NK-92 treated with Interleukin-12 subunit alpha and Interleukin-12 subunit beta, amount 100 ng/mL, for 24 hours (cell line): ENCODE results near the gene PPARD.

ENCODE experiments used
- DNase-seq: peaks from one replicate; lab custom pipeline; 2025; lab: John Stamatoyannopoulos, UW

Gene PPARD

DNA sequence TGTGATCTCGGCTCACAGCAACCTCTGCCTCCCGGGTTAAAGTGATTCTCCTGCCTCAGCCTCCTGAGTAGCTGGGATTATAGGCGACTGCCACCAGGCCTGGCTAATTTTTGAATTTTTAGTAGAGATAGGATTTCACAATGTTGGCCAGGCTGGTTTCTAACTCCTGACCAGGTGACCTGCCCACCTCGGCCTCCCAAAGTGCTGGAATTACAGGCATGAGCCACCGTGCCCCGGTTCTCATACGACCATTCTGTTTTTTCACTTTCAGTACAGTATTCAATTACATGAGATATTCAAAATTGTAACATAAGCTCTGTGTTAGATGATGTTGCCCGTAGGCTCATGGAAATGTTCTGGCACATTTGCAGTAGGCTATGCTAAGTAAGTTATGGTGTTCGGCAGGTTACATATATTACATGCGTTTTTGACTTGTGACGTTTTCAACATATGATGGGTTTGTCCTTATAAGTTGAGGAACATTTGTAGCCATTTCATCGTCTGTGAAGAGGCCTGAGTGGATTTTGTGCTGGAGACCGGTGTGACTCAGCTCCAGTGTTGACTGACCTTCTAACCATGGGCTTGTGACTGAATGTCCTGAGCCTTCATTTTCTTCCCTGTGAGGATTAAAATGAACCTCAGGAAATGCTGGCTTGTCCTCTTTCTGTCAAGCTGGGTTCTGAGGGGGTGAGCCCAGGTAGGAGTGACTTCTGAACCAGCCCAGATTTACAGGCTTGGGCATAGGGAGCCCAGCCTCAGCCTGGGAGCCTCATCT lies 12.2 kb downstream of the PPARD start:
- DNase-seq = no peak

DNA sequence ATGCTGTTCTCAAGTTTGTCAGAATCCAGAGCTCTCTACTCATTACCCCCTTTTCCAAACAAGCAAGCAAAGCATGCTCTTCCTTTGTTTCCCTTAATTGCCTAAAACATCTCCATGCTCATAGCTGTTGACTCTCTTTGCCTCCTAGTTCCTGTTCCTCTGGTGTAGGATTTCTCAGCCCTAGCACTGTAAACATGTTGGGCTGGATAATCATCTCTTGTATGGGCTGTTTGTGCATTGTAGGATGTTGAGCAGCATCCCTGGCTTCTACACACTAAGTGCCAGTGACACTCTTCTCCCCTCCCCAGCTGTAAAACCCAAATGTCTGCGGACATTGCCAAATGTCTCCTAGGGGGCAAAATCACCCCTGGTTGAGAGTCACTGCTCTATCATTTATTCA lies 14.0 kb downstream of the PPARD start:
- no peak for DNase-seq

DNA sequence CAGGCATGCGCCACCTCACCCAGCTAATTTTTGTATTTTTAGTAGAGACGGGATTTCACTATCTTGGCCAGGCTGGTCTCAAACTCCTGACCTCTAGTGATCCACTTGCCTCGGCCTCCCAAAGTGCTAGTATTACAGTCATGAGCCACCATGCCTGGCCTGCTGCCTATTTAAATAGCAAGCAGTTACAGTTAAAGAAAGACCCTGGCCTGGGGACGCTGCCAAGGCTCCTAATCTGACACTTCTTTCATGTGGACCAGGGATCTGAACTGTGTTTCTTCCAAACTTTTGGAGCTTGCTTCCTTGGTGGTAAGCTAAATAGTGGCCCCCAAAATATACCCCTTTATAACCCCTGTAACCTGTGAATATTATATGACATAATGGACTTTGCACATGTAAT lies 15.3 kb downstream of the PPARD start:
- DNase-seq = no peak

DNA sequence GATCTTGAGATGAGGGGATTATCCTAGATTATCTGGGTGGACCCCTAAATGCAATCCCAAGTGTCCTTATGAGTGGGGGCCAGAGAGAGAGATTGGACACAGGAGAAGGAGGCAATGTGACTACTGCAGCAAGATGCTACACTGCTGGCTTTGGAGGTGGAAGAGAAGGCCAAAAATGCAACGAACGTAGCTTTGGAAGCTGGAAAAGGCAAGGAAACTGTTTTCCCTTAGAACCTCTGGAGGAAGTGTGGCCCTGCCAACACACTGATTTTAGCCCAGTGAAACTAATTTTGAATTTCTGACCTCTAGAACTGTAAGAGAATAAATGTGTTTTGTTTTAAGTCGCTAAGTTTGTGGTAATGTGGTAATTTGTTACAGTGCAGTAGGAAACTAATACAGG lies 15.7 kb downstream of the PPARD start:
- no peak for DNase-seq

DNA sequence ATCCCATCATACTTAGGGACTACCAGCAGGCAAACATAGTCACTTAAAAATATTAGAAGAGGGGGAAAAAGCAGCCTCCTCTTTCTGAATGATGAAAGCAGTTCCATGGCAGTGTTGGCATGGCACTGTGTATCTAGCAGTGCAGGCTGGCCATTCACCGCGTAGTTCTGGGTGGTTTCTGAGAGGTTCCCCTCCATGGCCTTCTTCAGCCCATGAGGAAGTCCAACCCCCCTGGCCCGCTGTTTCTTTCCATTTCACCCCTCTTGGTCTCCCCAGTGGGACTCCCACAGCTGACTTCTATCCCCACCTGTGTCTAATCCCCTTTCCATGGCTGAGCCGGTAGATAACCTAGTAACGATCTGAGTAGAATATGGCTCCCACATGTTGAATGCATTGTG lies 17.0 kb downstream of the PPARD start:
- DNase-seq = no peak

DNA sequence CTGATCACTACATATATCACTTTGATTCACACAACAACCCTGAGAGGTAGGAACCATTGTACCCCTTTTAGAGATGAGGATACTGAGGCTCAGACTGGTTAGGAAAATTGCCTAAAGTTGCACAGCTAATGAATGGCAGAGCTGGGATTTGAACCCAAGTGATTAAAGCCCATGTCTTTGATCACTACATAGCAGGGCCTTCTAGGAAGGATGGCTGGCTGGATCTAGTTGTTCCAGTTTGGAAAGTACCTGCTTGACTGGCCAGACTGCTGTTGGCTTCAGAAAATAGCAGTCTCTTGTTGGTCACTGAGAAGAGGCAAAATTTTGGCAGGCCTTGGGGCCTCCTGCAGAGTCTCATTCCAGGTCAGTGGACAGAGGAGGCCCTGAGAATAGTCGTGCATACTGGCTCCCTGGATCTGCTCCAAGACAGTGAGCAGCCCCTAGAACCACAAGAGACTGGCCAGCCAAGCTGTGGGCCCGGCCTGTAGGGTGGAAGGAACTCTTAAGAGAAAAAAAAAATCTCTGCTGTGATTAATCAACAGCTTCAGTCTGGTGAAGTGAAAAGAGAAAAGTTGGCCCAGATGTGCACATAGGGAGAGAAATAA lies 17.5 kb downstream of the PPARD start:
- DNase-seq = no peak

DNA sequence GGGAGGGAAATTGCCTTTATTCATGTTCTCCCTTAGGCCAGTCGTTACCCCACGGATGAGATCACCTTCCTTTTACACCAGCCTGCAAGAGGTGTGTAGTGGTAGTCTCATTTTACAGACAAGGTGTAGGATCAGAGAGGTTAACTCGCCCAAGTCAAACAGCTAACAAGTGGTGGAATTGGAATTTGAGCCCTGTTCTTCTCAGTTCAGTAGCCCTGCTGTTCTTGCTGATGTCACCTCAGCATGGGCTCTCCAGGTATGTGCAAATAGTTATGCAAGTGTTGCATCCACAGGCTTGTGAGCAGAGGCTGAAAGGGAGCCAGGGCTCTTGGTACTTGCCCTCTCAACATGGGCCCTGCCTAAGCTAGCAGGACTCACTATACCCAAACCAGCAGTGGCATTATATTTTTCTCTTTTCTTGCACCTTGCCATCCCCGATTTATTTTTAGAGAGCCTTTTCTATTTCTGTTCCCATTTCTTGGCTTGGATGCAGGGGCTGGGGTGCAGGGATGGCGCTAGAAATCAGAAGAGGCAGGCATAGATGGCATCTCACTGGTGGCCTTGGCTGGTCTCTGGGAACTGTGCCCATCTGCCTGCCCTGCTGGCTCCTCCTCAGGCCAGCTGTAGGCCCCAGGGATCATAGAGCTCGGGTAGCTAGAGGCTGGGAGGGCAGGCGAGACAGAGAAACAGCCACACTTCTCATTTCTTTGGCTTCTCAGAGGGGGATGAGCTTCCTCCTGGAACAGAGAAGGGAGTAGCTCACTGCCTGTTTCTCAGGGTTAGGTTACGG lies 18.2 kb downstream of the PPARD start:
- DNase-seq = no peak

DNA sequence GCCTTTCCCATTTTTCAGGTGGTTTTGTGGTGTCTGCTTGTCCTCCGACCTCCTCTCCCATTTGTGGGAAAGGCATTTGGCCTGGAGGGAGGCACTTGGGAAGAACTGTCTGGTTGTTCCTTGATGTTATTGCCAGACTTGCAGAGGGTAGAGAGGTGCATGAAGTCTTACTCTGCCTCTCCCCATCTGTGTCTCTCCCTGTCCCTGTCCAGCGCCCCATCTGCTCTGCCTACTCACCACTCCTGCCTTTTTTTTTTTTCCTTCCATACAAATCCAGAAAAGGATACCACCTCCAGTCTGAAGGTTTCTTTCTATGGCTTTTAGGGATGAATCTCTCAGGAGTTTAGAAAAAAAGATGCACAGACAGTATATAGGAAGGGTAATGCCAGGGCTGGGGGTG lies 19.8 kb downstream of the PPARD start:
- DNase-seq = no peak

DNA sequence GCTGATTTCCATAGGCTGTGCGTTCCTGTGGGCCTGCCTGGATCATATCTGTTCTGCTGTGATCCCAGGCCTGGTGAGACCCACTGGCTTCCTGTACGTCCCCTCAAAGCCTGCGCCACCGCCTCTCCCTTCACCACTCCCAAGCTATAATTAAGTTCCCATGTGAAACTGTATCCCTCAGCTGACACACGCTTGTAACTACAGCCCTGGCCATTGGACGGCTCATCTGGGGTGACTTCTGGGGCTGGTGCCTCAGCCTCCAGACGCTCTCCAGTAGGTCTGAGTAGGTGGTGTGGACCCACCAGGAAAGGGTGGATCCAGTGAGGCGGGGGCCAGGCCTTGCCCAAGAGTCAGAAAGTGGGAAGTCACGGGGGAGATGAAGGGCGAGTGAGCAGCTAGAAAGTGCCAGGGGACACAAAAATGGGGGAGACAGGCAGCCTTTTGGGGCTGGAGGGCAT lies 21.0 kb downstream of the PPARD start:
- no peak for DNase-seq

DNA sequence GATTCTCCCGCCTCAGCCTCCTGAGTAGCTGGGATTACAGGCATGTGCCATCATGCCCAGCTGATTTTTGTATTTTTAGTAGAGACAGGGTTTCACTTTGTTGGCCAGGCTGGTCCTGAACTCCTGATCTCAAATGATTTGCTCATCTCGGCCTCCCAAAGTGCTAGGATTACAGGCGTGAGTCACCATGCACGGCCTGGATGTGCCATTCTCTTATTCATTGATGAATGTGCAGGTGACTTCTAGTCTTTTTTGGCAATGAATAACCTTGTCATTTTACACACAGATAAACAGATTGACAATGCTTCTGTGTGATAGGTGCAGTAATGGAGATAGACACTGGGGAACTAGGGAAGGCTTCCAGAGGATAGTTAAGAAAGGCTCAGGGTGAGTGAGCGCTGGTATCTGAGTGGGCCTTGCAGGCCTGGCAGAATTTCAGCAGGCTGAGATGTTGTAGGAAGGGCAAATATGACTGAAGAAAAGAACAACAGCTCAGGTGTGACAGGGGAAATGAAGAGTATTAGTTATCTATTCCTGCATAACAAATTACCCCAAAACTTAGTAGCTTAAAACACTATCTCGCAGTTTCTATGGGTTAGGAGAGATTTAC lies 23.3 kb downstream of the PPARD start:
- no peak for DNase-seq

DNA sequence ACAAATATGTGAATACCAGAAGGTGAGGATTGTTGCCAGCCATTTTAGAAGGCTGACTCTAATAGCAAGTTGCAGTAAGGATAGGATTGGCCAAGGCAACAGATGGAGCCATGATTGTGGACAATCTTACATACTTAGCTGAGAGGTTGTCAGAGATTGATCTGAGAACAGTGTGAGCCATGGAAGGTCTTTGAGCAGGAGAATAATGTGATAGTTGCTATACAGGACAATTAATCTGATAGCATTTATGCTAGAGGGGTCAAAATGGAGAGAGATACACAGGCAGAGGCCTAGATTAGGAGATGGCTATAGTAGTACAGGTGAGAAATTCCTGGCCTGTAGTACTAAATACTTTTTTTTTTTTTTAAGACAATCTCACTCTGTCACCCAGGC lies 23.8 kb downstream of the PPARD start:
- no peak for DNase-seq

DNA sequence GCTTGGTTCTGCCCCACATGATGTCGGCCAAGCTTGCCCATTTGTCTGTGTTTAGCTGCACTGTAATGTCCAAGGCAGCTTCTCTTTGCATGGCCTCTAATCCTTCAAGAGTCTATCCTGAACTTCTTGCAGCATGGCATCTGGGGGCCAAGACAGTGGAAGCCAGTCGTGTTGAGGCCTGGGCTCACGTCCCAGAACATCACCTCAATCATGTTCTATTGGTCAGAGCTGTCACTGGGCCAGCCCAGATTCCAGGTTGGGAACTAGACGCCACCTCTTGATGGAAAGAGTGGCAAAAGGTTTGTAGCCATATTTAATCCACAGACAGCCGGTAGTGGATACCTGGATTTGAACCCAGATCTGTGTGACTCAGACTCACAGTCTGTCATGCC lies 25.3 kb downstream of the PPARD start:
- DNase-seq = no peak

DNA sequence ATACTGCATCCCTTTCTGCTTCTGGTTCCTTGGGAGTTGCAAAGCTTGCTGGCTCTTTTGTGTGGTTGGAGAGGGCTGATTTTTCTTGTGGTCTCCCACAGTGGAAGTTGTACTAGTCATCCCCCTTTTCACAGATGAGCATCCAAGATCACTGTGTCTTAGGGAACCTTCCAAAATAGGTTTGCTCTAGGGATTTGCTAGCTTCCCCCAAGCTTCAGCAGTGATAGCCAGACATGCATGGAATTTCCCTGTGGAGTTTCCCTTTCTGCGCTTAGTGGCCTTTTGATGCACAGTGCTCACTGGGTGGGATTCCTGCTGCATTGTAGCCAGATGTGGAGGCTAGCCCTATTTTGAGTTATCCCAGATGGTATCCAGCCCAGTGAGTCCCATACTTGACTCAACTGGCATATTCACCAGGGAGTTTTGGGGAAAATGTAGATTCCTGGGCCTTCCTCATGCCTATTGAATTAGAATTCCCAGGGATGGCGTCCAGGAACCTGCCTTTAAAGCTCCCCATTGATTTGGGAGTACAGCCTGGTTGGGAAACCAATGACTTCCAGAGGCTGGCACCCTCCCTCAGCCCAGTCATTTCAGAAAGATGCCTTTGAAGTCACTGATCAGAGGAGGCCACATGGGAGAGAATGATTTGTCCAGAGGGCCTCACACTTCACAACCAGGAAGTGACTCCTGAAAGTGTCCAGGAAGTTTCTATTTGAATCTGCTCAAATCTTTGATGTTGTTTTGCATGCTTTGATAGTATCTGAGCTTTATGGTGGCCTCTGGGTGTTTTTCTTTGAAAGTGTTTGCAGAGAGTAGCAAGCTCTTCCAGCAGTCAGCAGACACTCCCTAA lies 25.9 kb downstream of the PPARD start:
- no peak for DNase-seq

DNA sequence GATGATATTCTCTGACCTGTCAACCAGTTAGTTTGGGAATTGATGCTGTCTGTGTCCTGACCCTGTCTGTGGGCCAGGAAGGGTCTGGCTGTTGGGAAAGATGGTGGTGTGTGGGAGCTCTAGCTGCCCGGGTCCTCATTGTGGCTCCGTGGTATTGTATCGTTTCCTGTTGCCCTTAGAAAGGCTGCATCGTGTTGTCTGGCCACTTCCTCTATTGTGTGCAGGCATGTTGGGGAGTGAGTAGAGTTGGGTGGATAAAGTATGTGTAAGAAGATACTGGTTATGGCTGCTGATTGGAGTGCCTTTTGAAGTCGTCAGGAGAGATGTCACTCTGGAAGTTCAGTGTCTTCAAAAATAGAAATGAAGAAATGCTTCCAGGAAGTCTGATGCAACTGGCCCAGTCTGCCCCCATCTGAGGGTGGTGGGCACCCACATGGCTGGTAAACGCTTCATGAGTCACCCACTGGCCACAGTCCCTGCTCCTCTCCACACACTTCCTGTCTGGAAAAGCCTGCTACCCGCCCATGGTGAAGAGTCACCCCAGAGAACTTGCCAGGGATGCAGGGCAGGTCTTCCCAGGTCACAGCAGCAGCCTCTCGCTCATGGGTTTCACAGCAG lies 27.9 kb downstream of the PPARD start:
- DNase-seq = peak; percentile 64

DNA sequence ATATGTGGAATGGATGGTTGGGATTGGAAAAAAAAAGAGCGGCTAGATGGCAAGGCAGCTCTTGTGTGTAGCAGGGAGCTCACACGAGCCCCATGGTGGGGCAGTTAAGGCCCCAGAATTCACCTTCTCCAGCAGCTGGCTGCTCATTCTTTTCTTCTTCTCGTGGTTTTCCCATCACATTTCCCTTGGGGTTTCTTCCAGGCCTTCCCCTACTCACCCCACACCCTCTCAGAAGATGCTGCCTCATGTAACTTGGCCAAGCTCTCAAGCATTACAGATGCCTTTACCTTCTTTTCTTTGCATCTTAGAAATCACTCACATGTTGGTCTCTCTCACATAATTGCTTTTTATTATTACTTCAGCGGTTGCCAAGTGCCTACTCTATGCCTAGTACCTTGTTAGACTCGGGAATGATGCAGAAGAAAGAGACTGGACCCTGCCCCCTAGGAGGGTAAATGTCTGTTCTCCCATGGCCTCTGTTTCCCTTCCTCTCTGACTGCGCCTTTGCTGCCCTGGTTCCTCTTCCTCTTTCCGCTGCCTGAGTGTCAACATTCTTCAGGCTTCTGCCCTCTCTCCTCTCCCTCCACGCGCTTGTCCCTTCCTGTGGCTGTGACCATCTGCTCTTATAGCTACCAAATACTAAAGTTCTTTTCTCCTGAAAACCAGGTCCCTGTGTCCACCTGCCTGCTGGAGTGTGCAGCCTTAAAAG lies 28.6 kb downstream of the PPARD start:
- no peak for DNase-seq

DNA sequence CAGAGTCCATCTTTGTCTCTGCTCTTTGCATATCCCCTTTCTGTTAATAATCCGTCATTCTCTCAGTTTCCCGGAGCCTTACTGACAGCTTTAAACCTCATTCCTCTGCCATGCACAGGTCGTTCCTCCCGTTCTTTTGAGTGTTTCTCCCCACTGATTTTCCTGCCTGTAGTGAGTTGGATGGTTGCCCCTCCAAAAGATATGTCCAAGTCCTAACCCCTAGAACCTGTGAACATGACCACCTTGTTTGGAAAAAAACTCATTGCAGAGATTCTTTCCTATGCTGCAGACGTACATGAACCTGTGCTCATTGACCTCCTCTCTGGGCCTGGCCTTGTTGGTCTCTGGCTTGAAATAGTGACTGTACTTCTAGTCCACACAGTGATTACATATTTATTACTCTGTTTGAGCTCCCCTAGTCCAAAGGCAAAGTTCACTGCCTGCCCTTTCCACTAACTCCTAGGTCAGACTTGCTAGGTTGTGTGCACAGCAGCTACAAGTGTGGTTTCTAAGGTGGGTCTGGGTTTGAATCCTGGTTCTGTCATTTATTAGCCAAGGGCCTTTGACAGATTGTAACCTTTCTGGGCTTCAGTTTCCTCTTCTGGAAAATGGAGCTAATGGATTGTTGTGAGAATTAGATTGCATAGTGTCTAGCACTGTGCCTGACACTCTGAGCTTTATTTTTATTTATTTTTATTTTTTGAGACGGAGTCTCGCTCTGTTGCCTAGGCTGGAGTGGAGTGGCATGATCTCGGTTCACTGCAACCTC lies 29.3 kb downstream of the PPARD start:
- no peak for DNase-seq

DNA sequence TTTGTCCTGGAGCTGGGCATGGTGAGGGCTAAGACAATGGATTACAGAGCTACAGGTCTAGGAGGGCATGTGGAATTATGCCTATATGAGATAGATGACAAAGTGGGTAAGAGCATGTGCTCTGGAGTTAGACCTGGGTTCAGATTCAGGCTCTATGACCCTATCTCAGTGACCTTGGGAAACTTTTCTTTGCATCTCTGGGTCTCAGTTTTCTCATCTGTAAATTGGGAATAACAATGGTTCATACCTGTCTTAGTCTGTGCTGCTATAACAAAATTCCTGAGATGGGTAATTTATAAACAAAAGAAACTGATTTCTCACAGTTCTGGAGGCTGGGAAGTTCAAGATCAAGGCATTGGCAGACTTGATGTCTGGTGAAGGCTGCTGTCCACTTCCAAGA lies 30.3 kb downstream of the PPARD start:
- no peak for DNase-seq

DNA sequence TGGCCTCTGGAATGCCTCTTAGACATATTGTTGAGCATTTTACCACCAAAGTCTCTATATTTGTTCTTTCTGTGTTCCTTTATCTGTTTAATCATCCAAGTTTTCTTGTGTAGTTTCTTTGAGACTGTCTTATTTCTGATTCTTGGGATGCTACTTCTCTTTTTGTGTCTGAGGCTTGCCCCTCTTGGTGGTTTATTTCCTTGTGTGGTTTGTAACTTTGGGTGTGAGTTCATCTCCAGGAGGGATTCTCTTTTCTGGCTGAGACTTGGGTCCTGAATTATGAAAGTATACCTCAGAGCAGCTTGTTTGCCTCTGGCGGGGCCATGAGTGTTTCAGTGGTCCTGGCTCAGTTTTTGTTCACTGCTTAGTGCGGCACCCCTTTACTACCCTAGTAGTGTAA lies 33.9 kb downstream of the PPARD start:
- DNase-seq = no peak

DNA sequence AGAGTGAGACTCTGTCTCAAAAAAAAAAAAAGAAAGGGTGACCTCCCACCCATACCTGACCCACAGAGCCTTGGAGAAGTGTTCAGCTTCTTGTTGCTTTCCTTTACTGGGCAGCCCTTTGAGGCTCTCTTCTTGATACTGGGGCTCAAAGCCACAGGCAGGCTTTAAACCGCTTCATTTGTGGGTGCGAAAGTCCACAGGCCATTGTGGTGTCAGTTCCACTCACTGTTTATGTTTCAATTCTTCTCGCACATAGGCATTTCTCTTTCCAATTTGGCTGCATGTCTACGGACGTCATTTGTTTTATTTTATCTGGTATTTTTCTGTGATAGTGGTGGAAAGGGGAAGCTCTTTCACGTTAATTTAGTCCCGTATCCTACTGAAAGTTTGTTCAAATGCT lies 34.6 kb downstream of the PPARD start:
- peak; percentile 40 for DNase-seq

DNA sequence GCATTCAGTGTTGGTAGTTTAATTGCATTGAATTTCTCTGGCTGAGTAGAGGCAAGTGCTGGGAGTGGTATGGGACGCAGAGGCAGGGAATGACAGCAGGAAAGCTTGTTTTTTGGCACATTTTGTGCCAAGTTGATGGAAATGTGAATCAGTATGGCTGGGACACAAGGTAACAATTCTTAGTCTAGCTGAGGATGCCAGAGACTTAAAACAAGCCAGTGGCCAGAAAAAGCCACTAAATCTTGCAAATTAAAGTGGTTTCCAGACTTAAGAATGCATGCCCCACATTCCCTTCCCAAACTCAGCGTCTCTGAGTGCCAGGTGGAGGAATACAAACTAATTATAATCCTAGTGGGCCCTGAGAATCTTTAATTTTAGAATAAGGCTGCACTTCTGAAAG lies 35.9 kb downstream of the PPARD start:
- DNase-seq = no peak
